K562 (cell line): ENCODE results near the gene RAMACL. TPM values are rescaled to one million over a fixed set of nuclear protein-coding genes. Genes with fewer than 3 reads are reported as not detected.

Experiments used
- ATAC-seq: fragments of 200-7000 bp; cut with Tn5 transposase; 3 replicates; pipeline ENCODE4 v1.9.1; 2020; ENCODE audit warnings: moderate library complexity
- BruUV-seq: library from RNA; stranded (reverse); fragments of 400-500 nt; replicated peaks from 2 replicates; lab custom pipeline; 2021; lab: Mats Ljungman, UMichigan
- CTCF ChIA-PET: fragments of 300-600 bp; formaldehyde crosslinking; extraction: SDS; loops from one replicate; lab custom pipeline; 2021; ENCODE audit warnings: low intra/inter-chr PET ratio; lab: Yijun Ruan, JAX
- POLR2A ChIA-PET: fragments of 300-600, 350-650 bp; sonication (Branson Sonifier 250); formaldehyde crosslinking; extraction: SDS; loops from one replicate; lab custom pipeline; 2021; ENCODE audit warnings: antibody characterized with exemption, inconsistent platforms; lab: Yijun Ruan, JAX
- DNase-seq, 4 experiments: peaks; one replicate each; pipeline versions ENCODE4 v3.0.0 to v3.0.0-alpha.2; 2011 to 2018; ENCODE audit warnings: low spot score in 3 of 4, mixed read lengths in 3 of 4; ENCODE audit errors: extremely low read depth in 1 of 4
- FAIRE-seq: peaks from 2 replicates; lab custom pipeline; 2011; peaks lifted over from hg19 to GRCh38; lab: Jason Lieb, UNC
- H2AFZ ChIP-seq: 2 replicates; pipeline ENCODE4 v1.6.0; 2011; ENCODE audit warnings: low read depth, low read length, control low read depth, inconsistent platforms
- H3K27ac ChIP-seq: fragments of 200-600 bp; 3 replicates; pipeline ENCODE4 v1.8.0; 2011; ENCODE audit warnings: low read depth, mild to moderate bottlenecking, control low read depth, inconsistent platforms, low read length, moderate library complexity, mixed read lengths; ENCODE audit errors: extremely low read depth
- H3K27me3 ChIP-seq, 2 experiments: fragments of 300-600 bp in 1 of 2; 2 replicates in 1 of 2; 3 replicates in 1 of 2; pipeline versions ENCODE4 v1.6.0 to v1.8.0; 2011; ENCODE audit warnings: inconsistent platforms in 2 of 2, low read length in 2 of 2, mild to moderate bottlenecking in 1 of 2, mixed read lengths in 1 of 2, moderate library complexity in 1 of 2; ENCODE audit not compliant: control insufficient read depth in 2 of 2, insufficient read depth in 2 of 2
- H3K36me3 ChIP-seq: fragments of 300-600 bp; 3 replicates; pipeline ENCODE4 v1.8.0; 2011; ENCODE audit warnings: mild to moderate bottlenecking, low read length, inconsistent platforms; ENCODE audit not compliant: control insufficient read depth, insufficient read depth
- H3K4me1 ChIP-seq, 2 experiments: fragments of 200-600 bp in 1 of 2; replicated peaks in 1 of 2; 2 replicates in 1 of 2; 3 replicates in 1 of 2; pipeline versions ENCODE4 v1.5.1 to v1.8.0; 2011; ENCODE audit warnings: inconsistent platforms in 2 of 2, low read length in 2 of 2, mild to moderate bottlenecking in 1 of 2, mixed read lengths in 1 of 2, moderate library complexity in 1 of 2; ENCODE audit not compliant: control insufficient read depth in 2 of 2, insufficient read depth in 2 of 2
- H3K4me2 ChIP-seq: 2 replicates; pipeline ENCODE4 v1.6.1; 2011; ENCODE audit warnings: low read length, control low read depth, inconsistent platforms, mixed read lengths; ENCODE audit not compliant: insufficient read depth
- H3K4me3 ChIP-seq: fragments of 200-600 bp; sonication (generic), shearing (Covaris generic); 2 replicates; pipeline ENCODE4 v1.5.1; 2016; ENCODE audit warnings: control low read depth, inconsistent platforms
- H3K79me2 ChIP-seq: fragments of 200-600 bp; 3 replicates; pipeline ENCODE4 v1.8.0; 2011; ENCODE audit warnings: low read length, inconsistent platforms; ENCODE audit not compliant: control insufficient read depth, insufficient read depth
- H3K9ac ChIP-seq, 2 experiments: 2 replicates each; pipeline versions ENCODE4 v1.6.0 to v1.6.1; 2011; ENCODE audit warnings: low read depth in 2 of 2, low read length in 2 of 2, control low read depth in 1 of 2, inconsistent platforms in 1 of 2, mild to moderate bottlenecking in 1 of 2, mixed read lengths in 1 of 2; ENCODE audit not compliant: insufficient read depth in 1 of 2
- H3K9me1 ChIP-seq: one replicate; pipeline ENCODE4 v1.6.0; 2011; ENCODE audit warnings: inconsistent platforms, mild to moderate bottlenecking, low read length, moderate library complexity; ENCODE audit not compliant: control insufficient read depth, insufficient read depth
- H3K9me3 ChIP-seq: replicated peaks from 2 replicates; pipeline ENCODE4 v1.5.1; 2011; ENCODE audit warnings: low read depth, low read length, inconsistent platforms; ENCODE audit not compliant: control insufficient read depth, insufficient read depth
- H4K20me1 ChIP-seq: replicated peaks from 2 replicates; pipeline ENCODE4 v1.6.1; 2011; ENCODE audit warnings: low read length, inconsistent platforms, mixed read lengths; ENCODE audit not compliant: control insufficient read depth, insufficient read depth
- CREB5 ChIP-seq: fragments of 250-450 bp; sonication (Bioruptor Pico); IDR thresholded peaks from 2 replicates; pipeline ENCODE4 v1.5.0; 2020; ENCODE audit warnings: mild to moderate bottlenecking
- DMBX1 ChIP-seq: fragments of 250-450 bp; sonication (Bioruptor Pico); IDR thresholded peaks from 2 replicates; pipeline ENCODE4 v1.8.0; 2022; ENCODE audit warnings: inconsistent platforms, mild to moderate bottlenecking, moderate library complexity, borderline replicate concordance
- MAFF ChIP-seq: IDR thresholded peaks from 2 replicates; pipeline ENCODE4 v1.6.1; 2012; ENCODE audit warnings: low read length, improper control_type of control experiment
- RBM39 ChIP-seq: fragments of 200-400 bp; formaldehyde crosslinking; optimal IDR thresholded peaks from 2 replicates; pipeline ENCODE3; 2018; ENCODE audit warnings: low read depth, low read length
- TEAD2 ChIP-seq: fragments of 450-650 bp; IDR thresholded peaks from 2 replicates; pipeline ENCODE4 v1.6.1; 2016; ENCODE audit warnings: missing genetic modification characterization, control low read depth, missing compliant biosample characterization
- TFAM ChIP-seq: fragments of 250-450 bp; sonication (Bioruptor Pico); conservative IDR thresholded peaks from 2 replicates; pipeline ENCODE4 v1.5.0; 2021; ENCODE audit warnings: mild to moderate bottlenecking, moderate library complexity
- ZBTB17 ChIP-seq: fragments of 450-650 bp; formaldehyde crosslinking; IDR thresholded peaks from 2 replicates; pipeline ENCODE4 v1.4.0; 2020; ENCODE audit warnings: mild to moderate bottlenecking
- ZNF280A ChIP-seq: fragments of 450-650 bp; IDR thresholded peaks from 2 replicates; pipeline ENCODE4 v1.6.1; 2018; ENCODE audit warnings: mild to moderate bottlenecking, low read depth; ENCODE audit not compliant: partially characterized antibody
- WGBS: fragments of 100-300 bp; shearing (Covaris generic); methylation state at CpG from one replicate; pipeline ENCODE4 v1.1.6; 2016; ENCODE audit warnings: low coverage, mixed read lengths; ENCODE audit not compliant: insufficient coverage; ENCODE audit errors: missing lambda C conversion rate; 5-methylcytosine and 5-hydroxymethylcytosine counted together
- in situ Hi-C: fragments of 300-500 bp; cut with MboI; formaldehyde crosslinking; loops from 4 replicates; pipeline ENCODE4 v1.15.0; 2018; ENCODE audit warnings: inconsistent platforms, mixed read lengths
- intact Hi-C: fragments of 100-400 bp; cut with micrococcal nuclease; formaldehyde crosslinking; loops from 2 replicates; pipeline ENCODE4 v1.14.2; 2022
- polyA plus RNA-seq, 8 experiments: library from polyadenylated mRNA; depleted of rRNA in 4 of 8; stranded (reverse) in 5 of 8; unstranded in 3 of 8; fragments of >200 nt; fragmentation: Nextera tagmentation in 2 of 8; fragmentation: Illumina TruSeq in 1 of 8; extraction: Ambion mirVana in 2 of 8; extraction: Trizol in 1 of 8; gene quantifications; 2 replicates each; pipeline versions ENCODE4 v1.2.1 to v1.2.3, GENCODE V29; 2011 to 2014; ENCODE audit warnings: inconsistent platforms in 1 of 8, missing spikeins in 1 of 8
- total RNA-seq, 7 experiments: library from RNA; depleted of rRNA in 6 of 7; stranded (reverse); fragments of >200 nt in 6 of 7; fragmentation: Illumina TruSeq in 2 of 7; extraction: Trizol in 2 of 7; gene quantifications; 2 replicates each; pipeline versions ENCODE4 v1.2.1 to v1.2.3, GENCODE V29; 2011 to 2021; ENCODE audit warnings: low replicate concordance in 1 of 7

The RAMACL gene
- total and polyA plus RNA-seq, 9 of the 15 experiments (the other 6 are each of a cell fraction or from before 2014, with no cell fraction given) = 0.11 to 1.7 (median 0.41) TPM; not detected in 1

- no peak for FAIRE-seq
Measured at GRCh38 chr6:166534658-166535406, 51.6 kb downstream of the RAMACL start.

More at GRCh38 chr6:166534658-166535406, 51.6 kb downstream of the RAMACL start:
- DNase-seq (no peak), ATAC-seq (no peak)
- intact Hi-C loops = no loop called here
- Histone ChIP-seq H3K9me1 (no peaks in the 10 kb centered on the region), H3K79me2 (no peaks in the 10 kb centered on the region), H3K9ac (no peak overlapping the region), H3K4me2 (no peak overlapping the region), H2AFZ (no peak overlapping the region), H4K20me1 (no peaks in the 10 kb centered on the region), H3K9me3 (no peaks in the 10 kb centered on the region), H3K27me3 (peaks cover 46 to 70% of the 10 kb centered on the region in 2 experiments; a peak in 4 of 5 replicates), H3K36me3 (no peaks in the 10 kb centered on the region), H3K27ac (no peak overlapping the region), H3K4me3 (no peak overlapping the region), H3K4me1 (no peaks in the 10 kb centered on the region)
- CTCF ChIA-PET = no interaction called here
- POLR2A ChIA-PET = interaction anchor here (0.8 to 1.2 kb wide), 2 partner anchors 17 to 46 kb away, joined by 3 read pairs; no protein-coding TSS in a partner anchor
- in situ Hi-C loops = no loop called here
- TF ChIP-seq ZNF280A = no peak
- TF ChIP-seq TFAM (CRISPR knock-in tag) = no peak
- no peak for TF ChIP-seq TEAD2
- TF ChIP-seq ZBTB17 (CRISPR knock-in tag) = no peak
- no peak for TF ChIP-seq RBM39
- TF ChIP-seq CREB5 (CRISPR knock-in tag) = no peak
- no peak for TF ChIP-seq DMBX1 (CRISPR knock-in tag)
- TF ChIP-seq MAFF = no peak
- 1% methylated on average over 17 of the region's 17 CpGs for WGBS
- no TSS peak for BruUV-seq
